K562 (cell line): ENCODE measurements around the gene HDHD3. TPM values are rescaled to one million over a fixed set of nuclear protein-coding genes. Genes with fewer than 3 reads are reported as not detected.

Experiments
- ATF7 ChIP-seq: fragments of 450-650 bp; IDR thresholded peaks from 2 replicates; pipeline ENCODE4 v1.7.1; 2014; ENCODE audit warnings: mild to moderate bottlenecking, moderate library complexity
- NR1H2 ChIP-seq: sonication (generic); formaldehyde crosslinking; IDR thresholded peaks from 2 replicates; pipeline ENCODE4 v1.4.0; 2020; ENCODE audit warnings: mild to moderate bottlenecking, missing genetic modification reagents
- PTRF ChIP-seq: fragments of 450-650 bp; IDR thresholded peaks from 2 replicates; pipeline ENCODE4 v1.6.1; 2016; ENCODE audit warnings: mild to moderate bottlenecking, missing genetic modification characterization, missing compliant biosample characterization
- ZSCAN29 ChIP-seq: fragments of 450-650 bp; IDR thresholded peaks from 2 replicates; pipeline ENCODE4 v1.6.1; 2017
- polyA plus RNA-seq, 8 experiments: library from polyadenylated mRNA; depleted of rRNA in 4 of 8; stranded (reverse) in 5 of 8; unstranded in 3 of 8; fragments of >200 nt; fragmentation: Nextera tagmentation in 2 of 8; fragmentation: Illumina TruSeq in 1 of 8; extraction: Ambion mirVana in 2 of 8; extraction: Trizol in 1 of 8; gene quantifications; 2 replicates each; pipeline versions ENCODE4 v1.2.1 to v1.2.3, GENCODE V29; 2011 to 2014; ENCODE audit warnings: inconsistent platforms in 1 of 8, missing spikeins in 1 of 8
- total RNA-seq, 7 experiments: library from RNA; depleted of rRNA in 6 of 7; stranded (reverse); fragments of >200 nt in 6 of 7; fragmentation: Illumina TruSeq in 2 of 7; extraction: Trizol in 2 of 7; gene quantifications; 2 replicates each; pipeline versions ENCODE4 v1.2.1 to v1.2.3, GENCODE V29; 2011 to 2021; ENCODE audit warnings: low replicate concordance in 1 of 7
- TF ChIP-seq, protein P1 (sequence below), 2 experiments: fragments of 450-650 bp; IDR thresholded peaks; 2 replicates each; pipeline ENCODE4 v1.6.1; 2016; ENCODE audit warnings: mild to moderate bottlenecking in 2 of 2, borderline replicate concordance in 1 of 2, low read depth in 1 of 2, moderate library complexity in 1 of 2
- TF ChIP-seq, protein P2 (sequence below), 2 experiments: fragments of 450-650 bp in 1 of 2; sonication (generic) in 1 of 2; formaldehyde crosslinking; conservative IDR thresholded peaks; 2 replicates each; pipeline versions ENCODE4 v1.4.0 to v1.8.1; 2020 to 2022; ENCODE audit warnings: mild to moderate bottlenecking in 1 of 2, missing genetic modification reagents in 1 of 2
- TF ChIP-seq, protein P3 (sequence below): sonication (generic); formaldehyde crosslinking; IDR thresholded peaks from 2 replicates; pipeline ENCODE4 v1.8.1; 2023; ENCODE audit warnings: mild to moderate bottlenecking, missing genetic modification reagents
- TF ChIP-seq, protein P4 (sequence below), 2 experiments: fragments of 450-650 bp in 1 of 2; IDR thresholded peaks; 2 replicates each; pipeline ENCODE4 v1.6.1; 2011 to 2017; ENCODE audit warnings: low read depth in 2 of 2, antibody characterized with exemption in 1 of 2, borderline replicate concordance in 1 of 2, low read length in 1 of 2, mild to moderate bottlenecking in 1 of 2, mixed read lengths in 1 of 2; ENCODE audit not compliant: control insufficient read depth in 1 of 2

Gene HDHD3
- total and polyA plus RNA-seq, 9 of the 15 experiments (the other 6 are each of a cell fraction or from before 2014, with no cell fraction given) = 1.1 to 19.1 (median 10.9) TPM

DNA sequence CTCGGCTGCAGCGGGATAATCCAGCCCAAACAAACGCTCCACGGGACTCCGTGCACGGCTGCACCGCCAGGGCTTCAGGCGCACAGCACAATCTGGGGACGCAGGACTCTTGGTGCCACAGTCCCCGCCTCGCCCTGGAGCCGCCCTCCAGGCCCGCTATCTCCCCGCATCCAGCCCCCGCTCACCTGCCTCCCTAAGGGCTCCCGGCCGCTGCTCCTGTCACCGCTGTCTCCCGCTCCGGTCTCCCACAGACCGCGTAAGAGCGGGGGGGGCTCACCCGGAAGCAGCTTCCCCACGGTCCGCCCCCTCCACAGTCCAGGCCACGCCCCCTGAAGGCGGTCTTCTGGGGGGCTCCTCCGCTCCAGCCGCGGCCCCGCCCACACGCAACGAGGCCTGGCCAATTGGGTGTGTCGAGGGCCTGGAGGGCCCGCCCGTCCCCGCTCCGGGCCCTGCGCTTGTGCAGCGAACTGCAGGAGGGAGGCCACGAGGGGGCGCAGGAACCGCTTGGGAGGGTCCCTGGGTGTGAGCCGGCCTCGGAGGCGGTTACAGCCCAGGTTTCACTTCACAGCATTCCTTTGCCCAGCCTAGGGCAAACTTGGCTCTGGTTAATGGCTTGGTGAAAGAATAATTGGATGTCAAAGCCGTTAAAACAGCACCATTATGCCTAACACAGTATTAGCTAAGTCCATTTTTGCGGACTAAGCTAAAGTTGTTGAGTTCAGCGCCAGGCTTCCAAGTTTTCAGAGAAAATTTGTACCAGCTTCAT is 24.4 kb upstream of the HDHD3 start, which contains the start of gene ALAD (continued):
- TF ChIP-seq, protein P1, sequence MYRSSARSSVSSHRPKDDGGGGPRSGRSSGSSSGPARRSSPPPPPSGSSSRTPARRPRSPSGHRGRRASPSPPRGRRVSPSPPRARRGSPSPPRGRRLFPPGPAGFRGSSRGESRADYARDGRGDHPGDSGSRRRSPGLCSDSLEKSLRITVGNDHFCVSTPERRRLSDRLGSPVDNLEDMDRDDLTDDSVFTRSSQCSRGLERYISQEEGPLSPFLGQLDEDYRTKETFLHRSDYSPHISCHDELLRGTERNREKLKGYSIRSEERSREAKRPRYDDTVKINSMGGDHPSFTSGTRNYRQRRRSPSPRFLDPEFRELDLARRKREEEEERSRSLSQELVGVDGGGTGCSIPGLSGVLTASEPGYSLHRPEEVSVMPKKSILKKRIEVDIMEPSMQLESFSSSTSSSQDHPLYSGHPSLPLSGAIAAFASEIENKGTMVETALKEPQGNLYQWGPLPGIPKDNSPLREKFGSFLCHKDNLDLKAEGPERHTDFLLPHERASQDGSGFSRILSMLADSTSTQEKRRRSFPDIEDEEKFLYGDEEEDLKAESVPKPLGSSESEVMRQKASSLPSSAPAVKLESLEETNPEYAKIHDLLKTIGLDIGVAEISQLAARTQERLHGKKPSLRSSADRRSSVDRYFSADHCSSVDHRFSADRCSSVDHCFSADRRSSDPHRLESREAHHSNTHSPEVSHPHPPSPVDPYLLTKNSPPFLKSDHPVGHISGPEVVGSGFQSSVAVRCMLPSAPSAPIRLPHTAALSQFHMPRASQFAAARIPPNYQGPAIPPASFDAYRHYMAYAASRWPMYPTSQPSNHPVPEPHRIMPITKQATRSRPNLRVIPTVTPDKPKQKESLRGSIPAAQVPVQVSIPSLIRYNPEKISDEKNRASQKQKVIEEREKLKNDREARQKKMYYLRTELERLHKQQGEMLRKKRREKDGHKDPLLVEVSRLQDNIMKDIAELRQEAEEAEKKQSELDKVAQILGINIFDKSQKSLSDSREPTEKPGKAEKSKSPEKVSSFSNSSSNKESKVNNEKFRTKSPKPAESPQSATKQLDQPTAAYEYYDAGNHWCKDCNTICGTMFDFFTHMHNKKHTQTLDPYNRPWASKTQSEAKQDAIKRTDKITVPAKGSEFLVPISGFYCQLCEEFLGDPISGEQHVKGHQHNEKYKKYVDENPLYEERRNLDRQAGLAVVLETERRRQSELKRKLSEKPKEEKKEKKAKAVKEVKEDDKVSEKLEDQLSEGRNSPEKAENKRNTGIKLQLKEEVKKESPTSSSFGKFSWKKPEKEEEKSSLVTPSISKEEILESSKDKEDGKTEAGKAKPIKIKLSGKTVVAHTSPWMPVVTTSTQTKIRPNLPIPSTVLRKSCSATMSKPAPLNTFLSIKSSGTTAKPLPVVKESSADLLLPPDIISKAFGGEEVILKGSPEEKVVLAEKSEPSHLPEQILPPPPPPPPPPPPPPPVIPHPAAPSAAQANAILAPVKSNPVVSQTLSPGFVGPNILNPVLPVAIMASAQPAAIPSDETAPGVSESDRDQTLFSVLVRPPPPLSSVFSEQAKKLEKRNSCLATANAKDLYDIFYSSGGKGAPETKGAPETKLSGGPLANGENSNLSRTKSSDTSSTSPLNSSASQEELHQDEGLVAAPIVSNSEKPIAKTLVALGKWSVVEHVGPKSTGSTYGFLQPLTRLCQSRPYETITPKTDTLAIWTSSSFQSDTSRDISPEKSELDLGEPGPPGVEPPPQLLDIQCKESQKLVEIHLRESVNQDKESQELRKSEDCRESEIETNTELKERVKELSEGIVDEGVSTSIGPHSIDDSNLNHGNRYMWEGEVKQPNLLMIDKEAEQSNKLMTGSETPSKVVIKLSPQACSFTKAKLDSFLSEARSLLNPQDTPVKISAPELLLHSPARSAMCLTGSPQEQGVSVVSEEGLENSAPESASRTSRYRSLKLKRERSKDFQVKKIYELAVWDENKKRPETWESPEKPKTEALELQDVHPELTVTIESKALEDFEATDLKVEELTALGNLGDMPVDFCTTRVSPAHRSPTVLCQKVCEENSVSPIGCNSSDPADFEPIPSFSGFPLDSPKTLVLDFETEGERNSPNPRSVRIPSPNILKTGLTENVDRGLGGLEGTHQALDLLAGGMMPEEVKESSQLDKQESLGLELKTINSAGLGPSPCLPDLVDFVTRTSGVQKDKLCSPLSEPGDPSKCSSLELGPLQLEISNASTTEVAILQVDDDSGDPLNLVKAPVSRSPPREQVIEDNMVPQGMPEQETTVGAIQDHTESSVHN (IDR thresholded peaks at IDR 0.05; ENCODE audit: borderline replicate concordance in 1 of 2, low read depth in 1 of 2) = no peak
- TF ChIP-seq, protein P2, sequence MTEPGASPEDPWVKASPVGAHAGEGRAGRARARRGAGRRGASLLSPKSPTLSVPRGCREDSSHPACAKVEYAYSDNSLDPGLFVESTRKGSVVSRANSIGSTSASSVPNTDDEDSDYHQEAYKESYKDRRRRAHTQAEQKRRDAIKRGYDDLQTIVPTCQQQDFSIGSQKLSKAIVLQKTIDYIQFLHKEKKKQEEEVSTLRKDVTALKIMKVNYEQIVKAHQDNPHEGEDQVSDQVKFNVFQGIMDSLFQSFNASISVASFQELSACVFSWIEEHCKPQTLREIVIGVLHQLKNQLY (CRISPR knock-in tag; conservative IDR thresholded peaks at IDR 0.05) = no peak
- TF ChIP-seq ATF7 = peak; percentile 81
- TF ChIP-seq, protein P3, sequence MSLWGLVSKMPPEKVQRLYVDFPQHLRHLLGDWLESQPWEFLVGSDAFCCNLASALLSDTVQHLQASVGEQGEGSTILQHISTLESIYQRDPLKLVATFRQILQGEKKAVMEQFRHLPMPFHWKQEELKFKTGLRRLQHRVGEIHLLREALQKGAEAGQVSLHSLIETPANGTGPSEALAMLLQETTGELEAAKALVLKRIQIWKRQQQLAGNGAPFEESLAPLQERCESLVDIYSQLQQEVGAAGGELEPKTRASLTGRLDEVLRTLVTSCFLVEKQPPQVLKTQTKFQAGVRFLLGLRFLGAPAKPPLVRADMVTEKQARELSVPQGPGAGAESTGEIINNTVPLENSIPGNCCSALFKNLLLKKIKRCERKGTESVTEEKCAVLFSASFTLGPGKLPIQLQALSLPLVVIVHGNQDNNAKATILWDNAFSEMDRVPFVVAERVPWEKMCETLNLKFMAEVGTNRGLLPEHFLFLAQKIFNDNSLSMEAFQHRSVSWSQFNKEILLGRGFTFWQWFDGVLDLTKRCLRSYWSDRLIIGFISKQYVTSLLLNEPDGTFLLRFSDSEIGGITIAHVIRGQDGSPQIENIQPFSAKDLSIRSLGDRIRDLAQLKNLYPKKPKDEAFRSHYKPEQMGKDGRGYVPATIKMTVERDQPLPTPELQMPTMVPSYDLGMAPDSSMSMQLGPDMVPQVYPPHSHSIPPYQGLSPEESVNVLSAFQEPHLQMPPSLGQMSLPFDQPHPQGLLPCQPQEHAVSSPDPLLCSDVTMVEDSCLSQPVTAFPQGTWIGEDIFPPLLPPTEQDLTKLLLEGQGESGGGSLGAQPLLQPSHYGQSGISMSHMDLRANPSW (CRISPR knock-in tag) = peak; percentile 17; the same call in 1 of the 2 replicates
- no peak for TF ChIP-seq PTRF (tag)
- TF ChIP-seq ZSCAN29 = no peak
- TF ChIP-seq NR1H2 (CRISPR knock-in tag) = 0 out of 2 replicates have a peak, but pooled peaks have one; percentile 24
- TF ChIP-seq, protein P4, sequence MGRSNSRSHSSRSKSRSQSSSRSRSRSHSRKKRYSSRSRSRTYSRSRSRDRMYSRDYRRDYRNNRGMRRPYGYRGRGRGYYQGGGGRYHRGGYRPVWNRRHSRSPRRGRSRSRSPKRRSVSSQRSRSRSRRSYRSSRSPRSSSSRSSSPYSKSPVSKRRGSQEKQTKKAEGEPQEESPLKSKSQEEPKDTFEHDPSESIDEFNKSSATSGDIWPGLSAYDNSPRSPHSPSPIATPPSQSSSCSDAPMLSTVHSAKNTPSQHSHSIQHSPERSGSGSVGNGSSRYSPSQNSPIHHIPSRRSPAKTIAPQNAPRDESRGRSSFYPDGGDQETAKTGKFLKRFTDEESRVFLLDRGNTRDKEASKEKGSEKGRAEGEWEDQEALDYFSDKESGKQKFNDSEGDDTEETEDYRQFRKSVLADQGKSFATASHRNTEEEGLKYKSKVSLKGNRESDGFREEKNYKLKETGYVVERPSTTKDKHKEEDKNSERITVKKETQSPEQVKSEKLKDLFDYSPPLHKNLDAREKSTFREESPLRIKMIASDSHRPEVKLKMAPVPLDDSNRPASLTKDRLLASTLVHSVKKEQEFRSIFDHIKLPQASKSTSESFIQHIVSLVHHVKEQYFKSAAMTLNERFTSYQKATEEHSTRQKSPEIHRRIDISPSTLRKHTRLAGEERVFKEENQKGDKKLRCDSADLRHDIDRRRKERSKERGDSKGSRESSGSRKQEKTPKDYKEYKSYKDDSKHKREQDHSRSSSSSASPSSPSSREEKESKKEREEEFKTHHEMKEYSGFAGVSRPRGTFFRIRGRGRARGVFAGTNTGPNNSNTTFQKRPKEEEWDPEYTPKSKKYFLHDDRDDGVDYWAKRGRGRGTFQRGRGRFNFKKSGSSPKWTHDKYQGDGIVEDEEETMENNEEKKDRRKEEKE (IDR thresholded peaks at IDR 0.05; ENCODE audit: borderline replicate concordance in 1 of 2, control insufficient read depth in 1 of 2, low read depth in 2 of 2, low read length in 1 of 2) = 0 out of 4 replicates have a peak, but pooled peaks of 1 of the 2 experiments have one; percentile 13
